Stimulated activated CD8-positive, alpha-beta memory T cell treated with anti-CD3 and anti-CD28 coated beads, Interleukin-15, amount 100 ng/mL, for 4 hours (primary cell): ENCODE measurements around the gene TIMM17B.

ENCODE experiments used
- DNase-seq, 2 donors: peaks; one replicate each; pipeline ENCODE4 v3.0.0-alpha.2; 2020; ENCODE audit warnings: low read depth in 2 of 2

TIMM17B gene

DNA sequence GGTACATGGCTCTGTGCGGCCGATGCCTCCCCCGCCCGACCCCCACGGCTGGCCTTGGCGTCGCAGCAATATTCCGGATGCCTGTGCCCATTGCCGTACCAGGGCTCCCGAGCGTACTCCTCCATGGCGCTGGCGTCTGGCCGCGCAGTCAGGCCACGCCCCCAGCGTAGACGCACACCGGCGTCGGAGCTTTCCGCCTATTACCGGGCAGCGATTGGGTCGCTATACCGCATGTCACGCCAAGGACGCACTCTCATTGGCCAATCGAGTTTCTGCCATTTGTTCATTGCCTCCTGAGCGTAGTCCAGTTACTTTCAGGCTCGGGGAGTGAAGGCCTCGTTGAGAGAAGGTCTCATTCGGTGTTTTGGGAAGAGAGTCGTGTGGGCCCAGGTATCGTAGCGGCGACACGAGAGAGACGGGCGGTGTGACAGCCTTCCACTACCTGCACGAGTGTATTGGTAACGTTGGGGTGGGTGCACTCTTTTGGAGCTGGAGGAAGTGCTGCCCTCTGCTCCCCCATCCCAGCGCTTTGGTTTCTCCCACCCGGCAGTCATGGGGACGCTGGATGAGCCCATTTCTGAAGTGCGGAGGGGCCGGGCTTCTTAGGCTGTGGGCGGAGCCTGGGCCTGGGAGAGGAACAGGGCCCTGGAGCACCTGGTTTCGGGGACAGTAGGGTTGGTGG is at the start of gene TIMM17B, which contains the start of gene PQBP1:
Gene TIMM17B (minus strand): TSS at position 144 of the 682 bp plus-strand sequence. CDS start 19 bp downstream, at position 125.
Gene PQBP1 (plus strand): TSS at position 306 of the 682 bp plus-strand sequence. CDS start 580 bp downstream, outside the sequence.
- DNase-seq: peak; percentile 73

DNA sequence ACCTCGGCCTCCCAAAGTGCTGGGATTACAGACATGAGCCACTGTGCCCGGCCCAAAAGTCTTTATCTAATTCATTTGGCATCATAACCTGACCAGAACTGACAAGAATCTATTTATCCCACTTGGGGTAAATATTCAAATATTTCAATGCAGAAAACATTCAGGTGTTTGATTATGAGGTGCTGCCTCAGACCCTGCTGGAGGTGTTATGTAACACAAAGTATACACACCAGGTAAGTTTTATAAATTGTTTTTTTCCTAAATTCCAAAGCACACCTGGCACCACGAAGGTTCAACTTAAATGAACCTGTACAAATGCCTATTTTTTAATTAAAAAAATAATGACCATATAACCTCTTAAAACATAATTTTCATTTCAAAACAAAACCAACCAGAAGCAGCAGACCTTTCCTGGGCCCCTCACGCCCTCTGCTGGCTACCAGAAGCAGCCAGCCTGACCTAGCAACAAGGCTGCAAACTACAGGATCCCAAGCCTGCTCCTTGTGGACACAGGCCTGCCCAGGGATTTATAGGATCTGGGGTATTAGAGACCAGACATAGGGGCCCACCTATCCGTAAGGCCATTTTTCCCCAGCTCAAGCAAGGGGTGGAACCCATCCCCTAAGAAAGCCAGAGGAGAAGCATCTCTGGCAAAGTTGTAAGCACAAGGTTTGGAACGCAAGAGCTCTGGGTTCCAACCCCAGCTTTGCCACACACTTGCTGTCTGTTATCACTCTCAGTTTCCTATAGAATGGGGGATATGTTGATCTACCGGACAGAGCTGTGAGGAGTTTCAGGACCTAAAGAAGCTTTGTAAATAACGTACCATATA is 48.2 kb upstream of the TIMM17B start:
- no peak for DNase-seq

DNA sequence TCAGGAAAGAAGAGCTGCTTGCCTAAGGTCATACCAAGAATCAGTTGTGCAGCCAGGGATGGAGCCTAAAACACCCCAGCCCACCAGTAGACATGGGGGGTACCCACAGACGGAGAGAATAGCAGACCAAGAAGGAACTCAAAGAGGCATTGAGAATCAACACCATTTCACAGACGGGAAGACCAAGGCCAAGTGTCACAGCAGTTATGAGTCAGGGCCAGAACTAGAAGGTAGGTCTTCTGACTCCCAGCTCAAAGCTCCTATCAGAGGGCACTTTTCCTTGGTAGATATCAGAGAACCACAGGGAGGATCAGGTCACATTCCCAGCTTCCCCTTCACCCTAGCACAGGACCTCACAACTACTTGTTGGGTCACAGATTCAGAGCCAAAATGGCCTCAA is 45.3 kb upstream of the TIMM17B start:
- DNase-seq: no peak

DNA sequence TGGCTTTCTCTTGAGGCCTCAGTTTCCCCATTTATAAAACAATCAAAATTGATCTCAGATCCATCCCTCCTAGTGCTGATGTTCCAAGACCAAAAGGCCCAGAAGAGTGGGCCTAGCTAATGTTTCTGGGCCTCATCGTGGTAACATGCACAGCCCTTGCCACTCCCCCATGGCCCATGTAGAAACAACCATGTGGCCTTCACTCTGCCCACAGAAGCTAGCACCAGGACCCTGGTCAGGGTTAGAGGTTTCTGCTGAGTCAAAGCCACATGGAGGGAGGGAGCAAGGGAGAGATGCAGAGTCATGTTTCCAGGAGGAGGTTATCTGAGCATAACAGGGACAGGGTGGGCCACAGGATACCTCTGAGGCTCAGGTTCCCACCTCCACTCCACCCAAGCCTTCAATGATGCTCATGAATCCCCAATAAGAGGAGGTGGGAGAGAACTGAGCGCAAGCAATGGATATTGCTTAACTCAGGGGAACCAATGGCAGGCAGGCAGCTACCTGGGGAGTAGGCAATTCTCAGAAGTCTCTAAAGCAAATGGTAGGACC is 42.9 kb upstream of the TIMM17B start:
- no peak for DNase-seq

DNA sequence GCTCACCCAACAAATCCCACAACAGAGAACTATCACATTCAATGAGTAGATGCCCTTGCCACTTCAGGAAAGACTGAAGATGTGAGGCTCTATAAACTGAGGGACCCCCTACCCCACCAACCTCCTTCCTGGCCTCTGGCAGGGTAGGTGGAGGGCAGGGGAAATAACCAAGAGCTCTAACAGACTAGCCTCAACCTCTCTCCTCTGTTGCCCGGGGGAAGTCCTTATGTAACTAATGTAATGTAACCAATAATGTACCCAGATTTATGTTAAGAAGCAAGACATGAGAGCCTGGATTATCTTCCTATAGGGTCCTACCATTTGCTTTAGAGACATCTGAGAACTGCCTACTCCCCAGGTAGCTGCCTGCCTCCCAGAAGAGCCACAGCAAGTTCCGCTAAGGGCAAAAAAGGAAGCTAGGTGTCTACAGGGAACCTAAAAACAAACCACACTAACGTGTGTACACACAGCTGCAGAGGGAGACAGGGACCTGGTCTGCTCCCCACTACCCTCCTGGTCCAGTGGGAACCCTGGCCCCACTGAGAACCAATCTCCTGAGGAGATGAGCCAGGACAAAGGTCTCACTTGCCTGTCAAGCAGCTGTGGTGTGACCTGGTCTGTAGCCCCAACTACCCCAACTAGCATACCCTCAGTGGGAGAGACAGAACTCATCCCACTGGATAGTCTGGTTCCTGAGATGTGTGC is 42.1 kb upstream of the TIMM17B start:
- DNase-seq: no peak

DNA sequence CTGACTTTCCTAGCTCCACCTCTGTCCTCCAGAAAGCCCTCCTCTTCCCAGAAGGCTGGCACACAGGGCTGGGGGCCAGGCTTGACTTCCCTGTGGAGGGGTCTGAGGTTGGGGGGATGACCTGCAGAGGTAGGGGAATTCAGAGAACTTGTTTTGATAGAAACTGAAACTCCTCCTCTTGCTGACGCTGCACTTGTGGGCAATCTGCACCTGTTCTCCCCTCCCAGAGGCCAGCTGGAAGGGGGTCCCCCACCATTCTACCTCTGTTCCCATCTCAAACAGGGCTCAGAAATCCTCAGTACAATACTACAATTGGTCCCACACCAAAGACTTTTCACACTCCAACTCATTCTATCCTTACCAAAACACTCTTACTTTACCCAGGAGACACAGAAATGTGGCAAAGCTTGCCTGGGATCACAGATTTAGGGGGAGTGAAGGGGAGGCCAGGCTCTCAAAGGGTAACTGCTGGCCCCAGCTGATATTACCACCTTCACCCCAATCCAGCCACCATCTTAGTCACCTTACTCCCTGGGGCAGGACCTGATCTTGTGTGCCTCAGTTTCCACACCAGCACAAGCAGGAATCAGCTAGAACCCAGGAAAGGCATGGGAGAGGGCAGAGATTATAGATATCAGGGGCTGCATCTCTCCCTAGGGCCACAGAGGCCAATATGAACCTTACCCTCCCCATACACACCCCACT is 41.3 kb upstream of the TIMM17B start:
- peak in 1 of 2 donors; percentile 17 for DNase-seq

GRCh38 chrX:48937054-48937907 is 39.7 kb upstream of the TIMM17B start:
- peak; percentile 79 to 85 for DNase-seq

DNA sequence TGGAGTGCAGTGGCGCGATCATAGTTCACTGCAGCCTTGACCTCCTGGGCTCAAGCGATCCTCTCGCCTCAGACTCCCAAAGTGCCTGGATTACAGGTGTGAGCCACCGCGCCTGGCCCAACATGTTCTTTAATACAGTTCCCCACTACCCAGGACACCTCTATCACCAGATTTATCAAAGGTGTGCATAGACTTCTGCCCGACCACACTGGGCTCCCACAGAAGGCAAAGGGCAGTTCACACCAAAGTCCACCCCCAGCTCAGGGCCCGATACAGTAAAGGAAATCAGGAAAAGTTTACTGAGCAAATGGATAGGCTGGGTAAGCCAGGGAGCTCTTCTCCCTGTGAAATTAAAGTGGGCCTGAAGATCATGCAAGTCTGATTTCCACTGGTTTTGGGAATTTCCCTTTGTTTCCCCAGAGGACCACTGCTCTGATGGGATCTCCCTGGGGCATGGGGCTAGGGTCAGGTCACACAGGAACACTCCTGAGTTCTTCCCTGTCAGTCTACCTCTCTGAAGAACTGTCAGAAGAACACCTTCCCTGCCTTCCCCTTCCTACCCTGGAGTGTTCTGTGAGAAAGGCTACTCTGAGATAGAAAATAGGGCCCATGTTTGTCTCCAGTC is 39.0 kb upstream of the TIMM17B start:
- no peak for DNase-seq

- DNase-seq: no peak
Measured at GRCh38 chrX:48935301-48935670, 37.7 kb upstream of the TIMM17B start.

- DNase-seq: no peak
Measured at GRCh38 chrX:48934581-48935300, 37.2 kb upstream of the TIMM17B start.

- DNase-seq: no peak
Measured at GRCh38 chrX:48933757-48934156, 36.2 kb upstream of the TIMM17B start.

- DNase-seq: no peak
Measured at GRCh38 chrX:48927736-48928382, 30.3 kb upstream of the TIMM17B start.

DNA sequence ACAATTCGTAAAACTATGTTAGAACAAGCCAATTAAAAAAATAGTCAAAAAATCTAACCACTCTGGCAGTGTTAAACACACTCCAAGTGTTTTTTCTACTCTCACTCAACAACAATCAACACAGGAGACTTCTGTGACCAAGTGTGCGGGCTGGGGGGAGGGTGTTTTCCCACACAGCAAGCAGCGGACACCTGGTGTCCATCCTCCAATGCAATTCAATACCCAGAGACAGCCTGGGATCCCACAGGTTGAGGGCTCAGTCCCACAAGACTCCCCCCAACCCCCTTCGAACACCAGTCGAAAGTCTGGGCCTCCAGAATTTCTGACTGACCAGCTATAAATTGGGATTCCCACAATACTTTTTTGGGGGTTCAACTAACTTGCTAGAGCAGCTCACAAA is 29.6 kb upstream of the TIMM17B start:
- no peak for DNase-seq

- no peak for DNase-seq
Measured at GRCh38 chrX:48924270-48924669, 26.7 kb upstream of the TIMM17B start.

GRCh38 chrX:48923771-48924170 is 26.2 kb upstream of the TIMM17B start:
- DNase-seq: no peak

GRCh38 chrX:48920718-48921104 is 23.1 kb upstream of the TIMM17B start:
- no peak for DNase-seq

- DNase-seq: no peak
Measured at GRCh38 chrX:48919947-48920717, 22.6 kb upstream of the TIMM17B start.

- no peak for DNase-seq
Measured at GRCh38 chrX:48919360-48919841, 21.8 kb upstream of the TIMM17B start.
